Measurements from ENCODE around the gene TMSB4X. TPM values are rescaled to one million over a fixed set of nuclear protein-coding genes. Genes with fewer than 3 reads are reported as not detected.
A peak's percentile ranks its signal among the peaks of the same experiment; 100 is the strongest.
"Not testable (repeated sequence)": the region's sequence is repeated elsewhere in the genome, so short reads cannot be mapped to it uniquely, and the experiment has no call there.

The TMSB4X gene
- polyA plus RNA-seq, 1 of the 3 experiments (the other 2 are of a cell fraction), result 4,830 TPM

- H3K27me3 ChIP-seq (ENCODE audit: insufficient read depth), result no peaks in the 10 kb centered on the region
- WGBS (ENCODE audit: low lambda C conversion rate), result 60% methylated on average over 2 of the region's 2 CpGs
- POLR2A ChIA-PET, result no interaction called here
- CTCF ChIA-PET, result interaction anchor here (1.4 kb wide), 1 partner anchor 11 kb away, joined by 3 read pairs; no protein-coding TSS in a partner anchor
- peaks cover 0 to 6% of the 10 kb centered on the region in 2 experiments; a peak in 3 of 4 replicates for H3K4me1 ChIP-seq (ENCODE audit: control insufficient read depth in 1 of 2, insufficient read depth in 2 of 2, low read depth in 1 of 2, low read length in 1 of 2)
- no peaks in the 10 kb centered on the region for H3K36me3 ChIP-seq (replicated peaks in 1 of 2; ENCODE audit: control insufficient read depth in 1 of 2, insufficient read depth in 2 of 2, low read length in 1 of 2)
- no peak overlapping the region for H3K4me2 ChIP-seq
- H3K9me2 ChIP-seq, result no peaks in the 10 kb centered on the region
- no peaks in the 10 kb centered on the region for H4K20me1 ChIP-seq (ENCODE audit: insufficient read depth)
- H3F3A ChIP-seq (replicated peaks; ENCODE audit: insufficient read depth), result peaks cover 22% of the 10 kb centered on the region
- no peaks in the 10 kb centered on the region for H3K9me3 ChIP-seq
- no peak overlapping the region for H3K4me3 ChIP-seq (ENCODE audit: low read depth in 2 of 2, low read length in 1 of 2)
- H3K79me2 ChIP-seq (ENCODE audit: insufficient read depth), result no peaks in the 10 kb centered on the region
- H3K9ac ChIP-seq, result no peak overlapping the region
- H3K27ac ChIP-seq (ENCODE audit: low read depth in 2 of 2, low read length in 1 of 2), result no peak overlapping the region
- TF ChIP-seq RAD21 (IDR thresholded peaks at IDR 0.05; ENCODE audit: low read length) (no peak), CTCF (IDR thresholded peaks at IDR 0.05) (peak; percentile 27)
- DNase-seq, result no peak
- peak overlapping the region; percentile 72 for H2AFZ ChIP-seq (ENCODE audit: low read depth)
Measured at GRCh38 chrX:12961196-12961718, 13.7 kb upstream of the TMSB4X start.

- Histone ChIP-seq H4K20me1 (ENCODE audit: insufficient read depth) (no peaks in the 10 kb centered on the region), H3K4me2 (no peak overlapping the region), H3K27me3 (ENCODE audit: insufficient read depth) (no peaks in the 10 kb centered on the region), H3K27ac (ENCODE audit: low read depth in 2 of 2, low read length in 1 of 2) (no peak overlapping the region), H3K79me2 (ENCODE audit: insufficient read depth) (no peaks in the 10 kb centered on the region), H3K9ac (no peak overlapping the region), H3F3A (replicated peaks; ENCODE audit: insufficient read depth) (peaks cover 15% of the 10 kb centered on the region), H3K4me1 (ENCODE audit: control insufficient read depth in 1 of 2, insufficient read depth in 2 of 2, low read depth in 1 of 2, low read length in 1 of 2) (no peaks in the 10 kb centered on the region; a peak in 1 of 4 replicates), H2AFZ (ENCODE audit: low read depth) (no peak overlapping the region), H3K9me3 (no peaks in the 10 kb centered on the region), H3K9me2 (no peaks in the 10 kb centered on the region), H3K36me3 (replicated peaks in 1 of 2; ENCODE audit: control insufficient read depth in 1 of 2, insufficient read depth in 2 of 2, low read length in 1 of 2) (no peaks in the 10 kb centered on the region), H3K4me3 (ENCODE audit: low read depth in 2 of 2, low read length in 1 of 2) (no peak overlapping the region)
- WGBS (ENCODE audit: low lambda C conversion rate), result 61% methylated on average over 4 of the region's 4 CpGs
- TF ChIP-seq RFX5 (IDR thresholded peaks at IDR 0.05; ENCODE audit: low read length) (no peak), GATA2 (CRISPR knock-in tag; IDR thresholded peaks at IDR 0.05) (no peak)
- CTCF ChIA-PET, result no interaction called here
- POLR2A ChIA-PET, result no interaction called here
- DNase-seq, result no peak
Measured at GRCh38 chrX:12962041-12962504, 12.8 kb upstream of the TMSB4X start.

DNA sequence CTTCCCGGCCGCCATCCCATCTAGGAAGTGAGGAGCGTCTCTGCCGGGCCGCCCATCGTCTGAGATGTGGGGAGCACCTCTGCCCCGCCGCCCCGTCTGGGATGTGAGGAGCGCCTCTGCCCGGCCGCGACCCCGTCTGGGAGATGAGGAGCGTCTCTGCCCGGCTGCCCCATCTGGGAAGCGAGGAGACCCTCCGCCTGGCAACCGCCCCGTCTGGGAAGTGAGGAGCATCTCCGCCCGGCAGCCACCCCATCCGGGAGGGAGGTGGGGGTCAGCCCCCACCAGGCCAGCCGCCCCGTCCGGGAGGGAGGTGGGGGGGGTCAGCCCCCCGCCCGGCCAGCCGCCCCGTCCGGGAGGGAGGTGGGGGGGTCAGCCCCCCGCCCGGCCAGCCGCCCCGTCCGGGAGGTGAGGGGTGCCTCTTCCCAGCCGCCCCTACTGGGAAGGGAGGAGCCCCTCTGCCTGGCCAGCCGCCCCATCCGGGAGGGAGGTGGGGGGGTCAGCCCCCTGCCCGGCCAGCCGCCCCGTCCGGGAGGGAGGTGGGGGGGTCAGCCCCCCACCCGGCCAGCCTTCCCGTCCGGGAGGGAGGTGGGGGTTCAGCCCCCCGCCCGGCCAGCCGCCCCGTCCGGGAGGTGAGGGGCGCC, 11.6 kb upstream of the TMSB4X start:
- no CpG with 5 or more reads among the region's 52 CpGs for WGBS (ENCODE audit: low lambda C conversion rate)
- H3K27ac ChIP-seq (ENCODE audit: low read depth in 2 of 2, low read length in 1 of 2), result not testable (repeated sequence)

More for the DNA sequence above, 11.6 kb upstream of the TMSB4X start:
- H2AFZ ChIP-seq (ENCODE audit: low read depth); H3K4me3 ChIP-seq (ENCODE audit: low read depth in 2 of 2, low read length in 1 of 2); H3K4me2 ChIP-seq; DNase-seq; CTCF ChIA-PET; H3K9me3 ChIP-seq; H3K79me2 ChIP-seq (ENCODE audit: insufficient read depth); H3K9me2 ChIP-seq; H3F3A ChIP-seq (replicated peaks; ENCODE audit: insufficient read depth); H3K9ac ChIP-seq; H3K27me3 ChIP-seq (ENCODE audit: insufficient read depth); H4K20me1 ChIP-seq (ENCODE audit: insufficient read depth); POLR2A ChIA-PET; H3K36me3 ChIP-seq (replicated peaks in 1 of 2; ENCODE audit: control insufficient read depth in 1 of 2, insufficient read depth in 2 of 2, low read length in 1 of 2); H3K4me1 ChIP-seq (ENCODE audit: control insufficient read depth in 1 of 2, insufficient read depth in 2 of 2, low read depth in 1 of 2, low read length in 1 of 2): not testable (repeated sequence)
